Glomerular endothelial cell (primary cell): Measurements from ENCODE around the gene TUBB4A. TPM values are rescaled to one million over a fixed set of nuclear protein-coding genes. Genes with fewer than 3 reads are reported as not detected.
A peak's percentile ranks its signal among the peaks of the same experiment; 100 is the strongest.

Experiments
- DNase-seq: peaks from one replicate; pipeline ENCODE4 v3.0.0-alpha.2; 2011; ENCODE audit warnings: low read depth, low spot score; ENCODE audit errors: extremely low read depth
- total RNA-seq: library from RNA; depleted of rRNA; stranded (reverse); fragments of >200 nt; gene quantifications from 2 replicates; pipeline ENCODE4 v1.2.3, GENCODE V29; 2015

TUBB4A gene
- total RNA-seq, 1 donor from 2014 or later: not detected

- DNase-seq: no peak
Measured at GRCh38 chr19:6498294-6499036, 3.6 kb downstream of the TUBB4A start.

DNA sequence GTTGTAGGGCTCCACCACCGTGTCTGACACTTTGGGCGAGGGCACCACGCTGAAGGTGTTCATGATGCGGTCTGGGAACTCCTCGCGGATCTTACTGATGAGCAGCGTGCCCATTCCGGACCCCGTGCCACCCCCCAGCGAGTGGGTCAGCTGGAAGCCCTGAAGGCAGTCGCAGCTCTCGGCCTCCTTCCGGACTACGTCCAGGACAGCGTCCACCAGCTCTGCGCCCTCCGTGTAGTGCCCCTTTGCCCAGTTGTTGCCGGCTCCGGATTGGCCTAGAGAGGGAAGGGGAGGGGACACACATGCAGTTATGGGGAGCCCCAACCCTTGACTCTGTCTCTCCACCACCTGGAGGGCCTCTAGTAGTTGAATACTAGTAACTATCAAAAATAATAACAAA, 6.2 kb downstream of the TUBB4A start:
- DNase-seq: no peak

- no peak for DNase-seq
Measured at GRCh38 chr19:6494438-6495036, 7.6 kb downstream of the TUBB4A start.

DNA sequence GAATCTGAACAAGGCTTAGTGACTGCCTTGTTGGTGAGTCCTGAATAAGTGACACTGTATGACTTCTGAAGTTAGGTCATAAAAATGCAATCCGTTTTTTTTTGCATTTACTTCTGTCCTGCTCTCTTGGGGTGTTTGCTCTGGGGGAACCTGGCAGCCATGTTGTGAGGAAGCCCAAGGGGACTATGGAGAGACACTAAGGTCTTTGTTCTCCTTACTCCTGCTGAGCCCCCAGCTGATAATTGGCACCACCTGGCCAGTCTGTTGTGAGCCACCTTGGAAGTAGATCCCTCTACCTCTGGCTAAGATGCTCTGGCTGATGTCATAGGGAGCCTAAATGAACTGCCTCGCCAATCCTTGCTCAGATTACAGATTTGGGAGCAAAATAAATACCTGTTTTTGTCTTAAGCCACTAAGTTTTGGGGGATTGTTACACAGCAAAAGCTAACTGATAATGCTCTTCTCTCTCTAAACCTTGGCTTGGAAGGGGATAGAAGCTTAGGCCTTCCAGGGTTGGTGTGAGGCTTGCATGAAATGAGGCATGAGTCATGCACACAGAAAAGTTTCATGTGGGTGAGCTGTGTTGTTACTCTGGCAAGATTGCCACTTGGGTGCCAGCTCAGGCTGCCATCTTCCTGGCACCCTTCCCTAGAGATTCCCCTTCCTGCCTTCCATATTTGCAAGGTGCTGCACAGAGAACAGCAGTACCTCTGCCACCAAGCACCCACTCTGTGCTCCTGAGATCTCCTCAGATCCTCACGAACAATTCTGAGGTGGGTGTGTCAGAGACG, 10.1 kb downstream of the TUBB4A start:
- no peak for DNase-seq

GRCh38 chr19:6490134-6490533, 12.0 kb downstream of the TUBB4A start:
- DNase-seq: no peak

DNA sequence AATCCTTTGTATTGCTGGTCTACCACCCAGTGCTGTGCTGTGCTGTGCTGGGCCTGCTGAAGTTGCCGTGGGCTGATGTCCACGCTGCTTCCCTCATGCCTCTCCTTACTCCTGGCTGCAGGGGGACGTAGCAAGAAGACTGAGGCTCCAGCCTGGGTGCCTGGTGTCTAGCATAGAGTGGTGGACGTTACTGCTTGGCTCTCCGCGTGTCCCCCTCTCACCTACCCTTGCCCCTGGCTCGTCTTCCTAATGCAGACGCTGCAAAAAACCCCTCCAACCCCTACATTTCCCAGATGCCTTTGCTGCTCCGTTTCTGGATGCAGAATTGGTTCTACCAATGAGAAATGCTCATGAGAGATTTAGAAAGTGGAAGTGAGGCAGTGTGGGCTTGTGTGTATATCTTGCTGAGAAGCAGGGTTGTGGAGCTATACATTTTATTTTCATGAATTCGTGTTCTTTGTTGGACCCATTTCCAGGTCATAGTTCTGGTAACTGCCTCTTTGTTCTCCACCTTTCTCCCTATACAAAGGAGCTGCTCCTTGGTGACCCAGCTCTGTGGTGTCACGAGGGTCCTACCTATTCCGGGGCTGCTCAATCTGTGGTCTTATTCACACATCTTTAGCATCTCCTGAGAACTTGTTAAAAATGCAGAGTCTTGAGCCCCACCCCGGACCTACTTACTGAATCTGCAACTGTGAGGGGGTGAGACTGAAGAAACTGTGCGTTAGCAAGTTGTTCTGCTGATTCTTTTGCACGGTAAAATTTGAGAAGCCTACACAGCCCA, 12.6 kb downstream of the TUBB4A start:
- no peak for DNase-seq

DNA sequence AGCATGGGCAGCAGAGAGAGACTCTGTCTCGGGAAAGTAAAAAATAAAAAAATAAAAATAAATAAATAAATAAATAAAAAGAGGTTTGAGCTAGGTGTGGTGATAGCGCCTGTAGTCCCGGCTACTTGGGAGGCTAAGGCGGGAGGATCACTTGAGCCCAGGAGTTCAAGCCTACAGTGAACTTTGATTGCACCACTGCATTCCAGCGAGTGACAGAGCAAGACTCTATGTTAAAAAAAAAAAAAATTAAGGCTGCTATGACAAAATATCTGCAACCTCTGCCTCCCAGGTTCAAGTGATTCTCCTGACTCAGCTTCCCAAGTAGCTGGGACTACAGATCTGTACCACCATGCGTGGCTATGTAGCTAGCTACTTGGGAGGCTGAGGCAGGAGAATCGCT, 17.3 kb downstream of the TUBB4A start:
- no peak for DNase-seq

DNA sequence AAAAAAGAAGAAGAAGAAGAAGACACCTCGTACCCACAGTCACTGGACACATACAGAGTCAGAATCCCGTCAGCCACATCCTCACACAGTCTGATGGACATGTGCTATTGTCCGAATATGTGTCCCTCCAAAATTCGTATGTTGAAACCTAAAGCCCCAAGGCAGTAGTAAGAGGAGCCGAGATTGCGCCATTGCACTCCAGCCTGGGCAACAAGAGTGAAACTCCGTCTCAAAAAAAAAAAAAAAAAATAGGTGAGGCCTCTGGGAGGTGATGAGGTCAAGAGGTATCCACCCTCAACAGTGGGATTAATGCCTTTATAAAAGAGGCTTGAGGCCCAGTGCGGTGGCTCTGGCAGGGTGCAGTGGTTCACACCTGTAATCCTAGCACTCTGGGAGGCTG, 17.9 kb downstream of the TUBB4A start:
- DNase-seq: no peak

DNA sequence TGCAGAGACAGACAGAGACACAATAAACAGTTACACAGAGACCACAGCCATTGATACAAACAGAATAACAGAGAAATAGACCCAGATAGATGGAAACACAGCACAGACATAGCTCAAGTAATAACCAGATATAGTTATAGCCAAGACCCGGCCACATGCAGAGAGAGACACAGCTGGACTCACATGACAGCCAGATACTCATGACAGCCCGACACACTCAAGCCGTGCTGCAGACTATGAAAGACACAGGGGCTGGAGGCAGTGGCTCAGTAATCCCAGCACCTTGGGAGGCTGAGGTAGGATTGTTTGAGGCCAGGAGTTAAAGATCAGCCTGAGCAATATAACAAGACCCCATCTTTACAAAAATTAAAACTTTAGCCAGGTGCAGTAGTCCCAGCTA, 18.9 kb downstream of the TUBB4A start:
- no peak for DNase-seq

DNA sequence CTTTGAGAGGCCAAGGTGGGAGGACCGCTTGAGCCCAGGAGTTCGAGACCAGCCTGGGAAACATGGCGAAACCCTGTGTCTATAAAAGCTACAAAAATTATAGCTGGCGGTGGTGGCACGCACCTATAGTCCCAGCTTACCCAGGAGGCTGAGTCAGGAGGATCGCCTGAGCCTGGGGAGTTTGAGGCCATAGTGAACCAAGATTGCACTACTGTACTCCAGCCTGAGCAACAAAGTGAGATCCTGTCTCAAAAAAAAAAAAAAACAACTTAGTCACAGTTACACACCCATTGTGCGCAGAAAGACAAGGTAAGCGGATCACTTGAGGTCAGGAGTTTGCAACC, 19.8 kb downstream of the TUBB4A start:
- no peak for DNase-seq

- no peak for DNase-seq
Measured at GRCh38 chr19:6481541-6482342, 20.4 kb downstream of the TUBB4A start, which contains the start of gene DENND1C. TSS of gene DENND1C (minus strand) at chr19:6481787. CDS start at chr19:6481695, 92 bp downstream.

DNA sequence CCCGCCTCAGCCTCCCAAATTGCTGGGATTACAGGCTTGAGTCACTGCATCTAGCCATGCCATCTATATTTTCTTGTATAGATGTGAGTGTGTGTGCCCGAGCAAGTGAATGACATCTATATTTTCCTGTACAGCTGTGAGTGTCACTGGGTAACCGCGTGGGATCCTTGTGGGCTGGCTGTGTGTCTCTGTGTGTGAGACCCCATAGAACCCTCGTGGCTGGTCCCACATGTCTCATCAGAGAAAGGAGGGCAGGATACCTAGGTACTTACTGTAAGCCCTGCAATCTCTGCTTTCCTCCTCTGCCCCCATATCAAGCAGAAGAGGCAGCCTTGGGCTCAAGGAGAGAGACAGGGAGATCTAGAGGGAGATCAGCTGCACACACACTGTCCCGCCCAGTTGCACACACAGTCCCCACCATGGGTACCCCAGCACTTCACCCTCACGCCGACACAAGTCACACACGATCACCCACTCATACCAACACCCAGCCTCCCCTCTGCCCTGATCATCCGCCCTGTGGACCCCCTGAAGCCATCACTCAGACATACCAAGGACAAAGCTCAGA, 21.2 kb downstream of the TUBB4A start:
- no peak for DNase-seq

DNA sequence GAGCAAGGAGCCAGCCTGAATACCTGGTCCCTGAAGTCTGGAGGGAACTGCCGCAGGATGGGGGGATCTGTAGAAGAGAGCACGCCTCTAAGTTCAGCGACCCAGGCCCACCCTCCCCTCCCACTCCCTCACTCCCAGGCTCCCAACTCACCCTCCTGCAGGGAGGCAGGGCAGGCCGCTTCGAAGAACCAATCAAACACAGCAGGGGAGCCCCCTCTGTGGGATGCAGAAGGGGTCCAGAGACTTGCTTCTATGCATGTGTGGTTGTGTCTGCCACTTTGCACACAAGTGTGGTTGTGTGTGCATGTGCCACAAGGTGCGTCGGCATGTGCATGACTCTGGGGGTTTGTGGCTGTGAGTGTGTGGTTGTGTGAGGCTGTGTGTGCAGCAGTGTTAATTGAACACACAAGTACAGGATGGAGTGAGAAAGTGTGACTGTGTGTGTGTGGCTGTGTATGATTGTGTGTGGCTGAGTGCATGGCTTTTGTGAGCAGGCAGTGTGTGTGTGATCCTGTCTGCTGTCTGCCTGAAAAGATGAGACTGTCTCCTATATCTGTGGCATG, 22.2 kb downstream of the TUBB4A start:
- no peak for DNase-seq

DNA sequence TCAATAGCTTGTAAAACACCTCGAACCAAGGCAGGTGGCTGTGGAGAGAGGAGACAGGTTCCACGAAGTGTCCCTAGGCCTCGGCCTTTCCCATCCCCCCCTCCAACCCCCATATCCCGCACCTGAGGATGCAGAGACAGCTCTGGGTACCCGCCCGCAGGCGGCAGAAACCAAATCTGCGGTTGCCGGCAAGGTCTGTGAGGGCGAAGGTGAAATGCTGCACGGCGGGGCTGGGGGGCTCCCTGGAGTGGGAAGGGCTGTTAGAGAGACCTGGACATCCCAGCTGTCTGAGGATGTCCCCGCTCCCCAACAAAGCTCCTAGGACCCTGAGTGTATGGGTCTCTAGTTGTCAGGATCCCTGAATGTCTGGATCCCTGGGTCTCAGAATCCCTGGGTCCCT, 23.3 kb downstream of the TUBB4A start:
- no peak for DNase-seq

DNA sequence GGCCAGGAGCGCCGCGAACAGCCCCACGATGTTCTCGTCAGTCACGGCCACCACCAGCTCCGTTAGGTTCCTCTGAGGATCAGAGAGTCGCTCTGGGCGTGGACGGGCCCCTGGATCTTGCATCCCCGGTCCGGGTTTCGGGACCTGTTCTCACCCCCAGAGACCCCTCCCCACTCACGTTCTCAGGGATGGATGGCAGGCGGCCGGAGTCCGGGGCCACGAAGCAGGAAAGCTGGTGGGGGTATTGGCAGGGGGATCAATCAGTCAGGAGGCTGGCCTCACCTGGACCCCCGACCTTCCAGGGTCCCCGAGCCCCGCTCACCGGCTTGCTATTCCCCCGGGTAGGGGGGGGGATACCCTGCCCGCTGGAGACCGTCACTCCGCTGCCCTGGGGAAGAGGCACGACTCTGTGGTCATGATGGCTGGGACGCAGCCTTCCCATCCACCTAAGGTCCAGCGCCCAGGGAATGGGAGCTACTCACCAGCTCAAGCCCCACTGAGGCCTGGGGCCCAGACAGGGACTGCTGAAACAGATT, 25.1 kb downstream of the TUBB4A start:
- no peak for DNase-seq

DNA sequence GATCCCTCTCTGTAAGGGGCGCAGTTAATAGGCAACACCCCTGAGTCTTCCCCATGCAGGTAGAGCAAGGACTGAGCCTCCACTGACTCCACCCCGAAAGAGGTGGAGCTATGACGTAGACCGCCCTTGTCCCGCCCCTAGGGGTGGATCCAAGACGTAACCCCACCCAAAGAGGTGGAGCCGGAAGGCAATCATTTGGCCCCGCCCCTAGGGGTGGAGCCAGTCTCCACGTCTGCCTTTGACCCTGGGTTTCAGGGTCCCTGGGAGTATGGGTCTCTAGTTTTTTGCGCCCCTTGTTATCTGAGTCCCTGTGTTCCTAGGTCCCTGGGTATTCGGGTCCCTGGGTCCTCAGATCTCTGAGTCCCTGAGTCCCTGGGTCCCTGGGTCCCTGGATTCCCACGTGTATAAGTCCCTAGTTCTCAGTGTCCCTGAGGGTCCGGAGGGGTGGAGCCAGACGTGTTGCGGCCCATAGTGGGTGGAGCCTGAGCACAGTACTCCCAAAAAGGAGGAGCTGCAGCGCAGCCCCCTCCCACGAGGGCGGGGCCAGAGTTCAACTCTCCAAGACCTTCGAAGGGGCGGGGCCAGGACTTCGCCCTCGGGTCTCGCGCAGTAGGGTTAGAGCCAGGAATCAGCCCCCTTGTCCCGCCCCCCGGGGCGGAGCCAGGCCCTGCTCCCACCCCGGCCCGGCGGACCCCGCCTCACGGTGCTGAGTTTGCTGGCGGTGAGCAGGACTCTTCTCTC, 25.8 kb downstream of the TUBB4A start:
- DNase-seq: peak; percentile 10

- no peak for DNase-seq
Measured at GRCh38 chr19:6475321-6476108, 26.6 kb downstream of the TUBB4A start.

DNA sequence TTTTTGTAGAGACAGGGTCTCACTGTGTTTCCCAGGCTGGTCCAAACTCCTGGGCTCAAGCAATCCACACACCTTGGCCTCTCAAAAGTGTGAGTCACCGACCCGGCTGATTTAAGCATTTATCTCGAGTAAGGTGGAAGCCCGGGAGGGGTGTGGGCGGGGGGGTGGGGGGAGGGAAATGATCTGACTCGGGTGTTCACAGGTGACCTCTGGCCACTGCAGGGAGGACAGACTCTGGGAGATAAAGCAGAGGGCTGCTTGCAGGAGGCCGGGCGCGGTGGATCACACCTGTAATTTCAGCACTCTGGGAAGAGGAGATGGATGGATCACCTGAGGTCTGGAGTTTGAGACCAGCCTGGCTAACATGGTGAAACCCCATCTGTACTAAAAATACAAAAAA, 28.5 kb downstream of the TUBB4A start:
- no peak for DNase-seq
